HG02973 (cell line): Measurements from ENCODE around the gene OR51Q1.

ENCODE experiments used
- ATAC-seq: cut with Tn5 transposase; IDR thresholded peaks from one replicate; pipeline ENCODE4 v1.9.1; 2021; ENCODE audit warnings: moderate library complexity; ENCODE audit not compliant: unreplicated experiment

The OR51Q1 gene

GRCh38 chr11:5421811-5422210 lies at the start of gene OR51Q1:
Gene OR51Q1, plus strand, starts transcription at chr11:5422111. Its CDS starts 90 bp downstream, at chr11:5422201.
- no peak for ATAC-seq

GRCh38 chr11:5380740-5381342 lies 41.1 kb upstream of the OR51Q1 start:
- ATAC-seq: peak; percentile 78

- no peak for ATAC-seq
These were observed 38.3 kb upstream of the OR51Q1 start, which contains the start of gene OR51M1 for GRCh38 chr11:5383576-5383975. Gene OR51M1, plus strand, starts transcription at chr11:5383812. Its CDS starts 5,587 bp downstream, at chr11:5389399.

- ATAC-seq: no peak
These were observed 37.6 kb upstream of the OR51Q1 start for GRCh38 chr11:5384335-5384734.

GRCh38 chr11:5390210-5390609 lies 31.7 kb upstream of the OR51Q1 start:
- no peak for ATAC-seq

GRCh38 chr11:5394091-5394490 lies 27.8 kb upstream of the OR51Q1 start:
- ATAC-seq: no peak

GRCh38 chr11:5398936-5399335 lies 23.0 kb upstream of the OR51Q1 start:
- no peak for ATAC-seq

- ATAC-seq: no peak
These were observed 16.7 kb upstream of the OR51Q1 start for GRCh38 chr11:5405173-5405572.

GRCh38 chr11:5420993-5421392 lies 918 bp upstream of the OR51Q1 start:
- no peak for ATAC-seq

- ATAC-seq: no peak
These were observed 1.2 kb downstream of the OR51Q1 start for GRCh38 chr11:5423131-5423530.

GRCh38 chr11:5441414-5441813 lies 19.5 kb downstream of the OR51Q1 start, which contains the start of gene OR51I1:
Gene OR51I1, minus strand, starts transcription at chr11:5441514. Its CDS starts 0 bp downstream, at chr11:5441514.
- no peak for ATAC-seq

GRCh38 chr11:5443835-5444393 lies 22.0 kb downstream of the OR51Q1 start:
- ATAC-seq: no peak

- ATAC-seq: no peak
These were observed 27.1 kb downstream of the OR51Q1 start, which contains the start of gene OR51I2 for GRCh38 chr11:5449023-5449422. Gene OR51I2, plus strand, starts transcription at chr11:5449323. Its CDS starts 4,166 bp downstream, at chr11:5453489.

GRCh38 chr11:5449432-5449831 lies 27.5 kb downstream of the OR51Q1 start:
- ATAC-seq: no peak

GRCh38 chr11:5460983-5461621 lies 39.2 kb downstream of the OR51Q1 start:
- ATAC-seq: no peak

- no peak for ATAC-seq
These were observed 45.6 kb downstream of the OR51Q1 start for GRCh38 chr11:5467527-5467926.
